GM21360 (cell line): Measurements from ENCODE around the gene TMEM51.

Experiments used
- ATAC-seq: cut with Tn5 transposase; IDR thresholded peaks from one replicate; pipeline ENCODE4 v1.9.1; 2021; ENCODE audit warnings: mild to moderate bottlenecking, moderate library complexity; ENCODE audit not compliant: unreplicated experiment

TMEM51 gene

GRCh38 chr1:15238789-15239188, 85.2 kb downstream of the TMEM51 start:
- no peak for ATAC-seq

DNA sequence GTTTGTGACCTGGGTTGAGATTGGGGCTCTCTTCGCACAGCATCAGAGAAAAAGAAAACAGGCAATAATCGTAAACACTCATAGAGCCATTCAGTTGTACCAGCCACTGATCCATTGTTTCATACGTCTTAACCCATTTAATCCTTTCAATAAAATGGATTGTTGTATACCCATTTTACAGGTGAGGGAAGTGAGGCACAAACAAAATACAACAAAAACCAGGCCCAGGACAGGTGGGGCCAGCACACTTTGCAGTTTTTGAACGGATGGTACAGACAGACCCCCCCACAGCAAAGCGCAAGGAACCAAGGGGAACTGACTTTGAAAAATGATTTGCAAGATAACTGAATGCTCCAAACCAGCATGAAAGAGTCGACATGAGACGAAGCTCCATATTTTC, 89.2 kb downstream of the TMEM51 start:
- no peak for ATAC-seq

GRCh38 chr1:15243275-15244043, 89.9 kb downstream of the TMEM51 start:
- ATAC-seq, result no peak

GRCh38 chr1:15244813-15245212, 91.3 kb downstream of the TMEM51 start:
- no peak for ATAC-seq

DNA sequence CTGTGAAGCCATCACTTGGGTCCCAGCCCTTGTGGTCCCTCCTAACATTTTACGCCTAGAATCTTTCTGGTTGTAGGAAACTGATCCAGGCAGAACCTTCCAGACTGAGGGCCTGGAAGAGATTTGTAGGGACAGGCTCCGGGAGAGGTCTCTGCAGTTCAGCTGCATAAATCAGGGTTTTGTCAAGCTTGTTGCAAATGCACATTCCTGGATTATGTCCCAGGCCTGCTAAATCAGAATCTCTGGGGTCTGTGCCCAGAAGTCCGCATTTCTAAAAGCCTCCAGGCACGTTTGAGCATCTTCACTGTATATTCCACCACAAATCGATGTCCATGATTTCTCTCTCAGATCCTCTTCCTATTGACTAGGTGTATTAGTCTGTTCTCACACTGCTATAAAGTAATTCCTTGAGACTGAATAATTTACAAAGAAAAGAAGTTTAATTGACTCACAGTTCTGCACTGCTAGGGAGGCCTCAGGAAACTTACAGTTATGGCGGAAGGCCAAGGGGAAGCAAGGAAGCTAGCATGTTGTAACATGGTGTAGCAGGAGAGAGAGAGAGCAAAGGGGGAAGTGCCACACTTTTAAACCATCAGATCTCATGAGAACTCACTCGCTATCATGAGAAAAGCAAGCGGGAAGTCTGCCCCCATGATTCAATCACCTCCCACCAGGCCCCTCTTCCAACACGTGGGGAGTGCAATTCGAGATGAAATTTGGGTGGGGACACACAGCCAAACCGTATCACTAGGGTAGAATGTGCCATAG, 92.2 kb downstream of the TMEM51 start:
- ATAC-seq, result no peak

- no peak for ATAC-seq
These were observed 93.5 kb downstream of the TMEM51 start, which contains the start of gene FHAD1 for GRCh38 chr1:15246960-15247614. Gene FHAD1, plus strand, starts transcription at chr1:15247223. Its CDS starts 4,562 bp downstream, at chr1:15251785.

- no peak for ATAC-seq
These were observed 94.7 kb downstream of the TMEM51 start for GRCh38 chr1:15248216-15248615.

- no peak for ATAC-seq
These were observed 95.5 kb downstream of the TMEM51 start for GRCh38 chr1:15249081-15249480.

DNA sequence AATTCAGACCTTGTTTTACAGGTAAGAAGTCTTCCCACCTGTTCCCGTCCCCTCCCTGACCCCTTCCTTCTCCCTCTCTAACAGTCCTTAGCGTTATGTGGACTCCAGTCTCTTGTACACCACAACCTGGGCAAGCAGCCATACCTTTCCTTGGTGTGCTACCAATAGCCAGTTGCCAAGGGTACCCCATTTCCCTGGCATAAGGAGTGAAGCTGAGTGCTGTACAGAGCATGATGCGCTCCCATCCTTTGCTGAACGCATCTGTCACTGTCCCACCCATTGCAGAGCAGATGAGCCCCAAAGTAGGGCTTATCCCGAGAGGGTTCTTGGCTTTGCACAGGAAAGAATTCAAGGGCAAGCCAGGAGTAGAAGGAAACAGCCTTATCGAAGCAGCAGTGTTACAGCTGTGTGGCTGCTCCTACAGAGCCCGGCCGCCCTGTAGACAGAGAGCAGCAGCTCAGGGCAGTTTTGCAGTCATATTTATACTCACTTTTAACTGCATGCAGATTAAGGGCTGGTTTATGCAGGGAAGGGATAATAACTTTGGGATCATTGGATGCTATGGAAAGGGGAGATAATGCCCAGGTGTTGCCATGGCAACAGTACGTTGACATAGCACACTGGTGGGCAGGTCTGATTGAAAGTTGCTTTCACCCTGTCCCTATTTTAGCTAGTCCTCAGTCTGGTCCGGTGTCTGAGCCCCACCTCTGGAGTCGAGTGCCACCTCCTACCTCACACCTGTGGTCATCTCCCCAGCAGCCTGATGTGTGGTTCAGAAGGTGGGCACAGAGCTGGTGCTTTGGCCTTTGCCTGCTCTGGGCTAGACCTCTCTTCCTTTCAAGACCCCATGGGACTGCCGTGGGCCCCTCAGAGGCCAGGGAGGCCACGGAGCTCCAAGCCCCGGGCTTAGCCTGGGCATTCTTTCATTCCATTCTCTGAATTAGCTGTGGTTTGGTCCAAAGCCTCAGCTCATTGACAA, 98.6 kb downstream of the TMEM51 start:
- no peak for ATAC-seq

- ATAC-seq, result no peak
These were observed 101.0 kb downstream of the TMEM51 start for GRCh38 chr1:15254559-15254958.

DNA sequence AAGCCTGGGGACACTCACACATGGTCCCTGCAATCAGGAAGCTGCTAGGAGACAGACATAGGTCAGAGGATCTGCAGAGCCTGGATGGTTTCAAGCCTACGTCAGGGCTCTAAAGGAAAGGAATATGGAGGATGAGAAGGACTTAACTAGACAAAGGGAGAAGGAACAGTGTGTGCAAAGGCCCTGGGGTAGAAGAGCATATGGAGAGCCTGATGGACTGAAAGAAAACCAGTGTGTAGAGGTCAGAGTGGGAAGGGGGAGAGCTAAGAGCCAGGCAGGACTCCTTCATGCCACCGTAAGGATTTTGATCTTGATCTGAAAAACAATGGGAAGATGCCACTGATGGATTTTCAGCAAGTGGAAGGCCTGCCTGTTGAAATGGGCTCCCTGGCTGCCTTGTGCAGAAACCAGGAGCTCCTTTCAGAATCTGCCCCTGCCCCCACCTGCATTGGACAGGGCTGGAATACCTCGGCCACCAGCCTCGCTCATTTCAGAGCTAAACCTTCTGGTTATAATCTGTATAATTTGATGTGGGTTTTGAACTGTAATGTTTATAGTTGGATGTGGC, 102.1 kb downstream of the TMEM51 start:
- ATAC-seq, result no peak

DNA sequence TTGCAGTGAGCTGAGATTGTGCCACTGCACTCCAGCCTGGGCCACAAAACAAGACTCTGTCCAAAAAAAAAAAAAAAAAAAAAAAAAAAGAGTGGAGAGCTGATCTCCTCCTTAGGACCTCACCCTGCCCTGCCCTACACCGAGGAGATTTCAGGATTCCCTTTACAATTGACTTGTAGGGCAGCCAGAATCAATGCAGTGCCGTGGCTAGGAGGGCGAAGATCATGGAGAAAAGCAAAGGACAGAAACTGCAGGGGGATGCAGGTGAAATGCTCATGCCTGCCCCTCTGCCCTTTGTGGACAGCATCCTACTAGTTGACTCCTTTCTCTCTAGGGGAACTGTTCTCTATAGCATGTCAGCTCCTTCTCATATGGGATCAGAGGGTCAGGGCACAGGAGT, 103.0 kb downstream of the TMEM51 start:
- ATAC-seq, result no peak

GRCh38 chr1:15257309-15257708, 103.8 kb downstream of the TMEM51 start:
- no peak for ATAC-seq

DNA sequence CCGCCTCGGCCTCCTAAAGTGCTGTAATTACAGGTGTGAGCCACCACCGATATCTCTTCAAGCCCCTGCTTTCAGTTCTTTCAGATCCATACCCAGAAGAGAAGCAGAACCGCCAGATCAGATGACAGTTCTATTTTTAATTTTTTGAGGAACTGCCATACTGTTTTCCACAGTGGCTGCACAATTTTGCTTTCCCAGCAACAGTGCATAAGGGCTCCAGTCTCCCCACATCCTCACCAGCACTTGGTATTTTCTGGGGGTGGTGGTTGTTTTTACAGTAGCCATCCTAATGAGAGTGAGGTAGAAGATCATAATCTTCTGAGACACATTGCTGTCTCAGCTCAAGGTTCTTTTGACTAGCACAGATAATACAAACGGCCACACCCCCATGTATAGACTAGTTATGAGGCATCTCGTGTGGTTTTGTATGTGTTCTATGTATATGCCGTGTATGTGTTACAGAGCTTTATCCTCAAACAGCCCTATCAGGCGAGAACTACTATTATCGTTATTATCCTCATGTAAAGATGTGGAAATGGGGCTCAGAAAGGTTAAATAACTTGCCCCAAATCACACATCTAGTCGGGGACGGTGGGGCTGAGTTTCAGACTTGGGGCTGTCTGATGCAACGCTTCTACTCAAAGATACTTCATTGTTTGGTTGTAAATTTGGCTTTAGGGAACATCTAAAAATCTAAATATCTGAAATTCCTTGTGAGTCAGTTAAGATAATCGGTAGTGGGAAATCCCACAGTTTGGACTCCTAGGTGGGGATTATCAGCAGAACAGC, 105.5 kb downstream of the TMEM51 start:
- no peak for ATAC-seq

- no peak for ATAC-seq
These were observed 106.1 kb downstream of the TMEM51 start for GRCh38 chr1:15259622-15260007.

DNA sequence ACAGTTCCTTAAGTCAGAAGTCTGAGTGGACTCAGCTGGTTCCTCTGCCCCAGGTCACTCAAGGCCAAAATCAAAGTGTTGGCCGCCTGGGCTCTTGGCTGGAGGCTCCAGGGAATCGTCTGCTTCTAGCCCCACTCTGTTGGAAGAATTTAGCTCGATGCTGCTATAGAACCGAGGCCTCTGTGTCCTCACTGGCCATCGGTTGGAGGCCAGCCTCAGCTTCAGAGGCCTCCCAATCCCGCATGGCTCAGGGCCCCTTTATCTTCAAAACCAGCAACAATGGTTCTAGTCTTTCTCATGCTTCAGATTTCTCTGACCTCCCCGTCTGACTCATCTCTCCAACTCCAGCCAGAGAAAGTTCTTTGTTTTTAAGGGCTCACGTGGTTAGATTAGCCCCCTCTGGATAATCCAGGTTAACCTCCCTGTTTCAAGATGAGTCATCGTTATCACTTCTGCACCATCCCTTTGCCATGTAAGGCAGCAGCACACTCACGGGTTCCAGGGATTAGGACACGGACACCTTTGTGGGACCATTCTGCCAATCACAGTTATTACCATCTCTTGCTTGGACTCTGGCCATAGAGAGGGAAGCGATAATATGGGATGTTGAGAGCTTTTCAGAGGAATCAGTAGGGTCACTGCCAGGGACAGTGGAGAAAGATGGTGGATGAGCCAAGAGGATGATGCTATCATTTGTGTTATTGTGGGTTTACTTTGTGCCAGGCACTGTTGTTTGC, 107.0 kb downstream of the TMEM51 start:
- no peak for ATAC-seq

DNA sequence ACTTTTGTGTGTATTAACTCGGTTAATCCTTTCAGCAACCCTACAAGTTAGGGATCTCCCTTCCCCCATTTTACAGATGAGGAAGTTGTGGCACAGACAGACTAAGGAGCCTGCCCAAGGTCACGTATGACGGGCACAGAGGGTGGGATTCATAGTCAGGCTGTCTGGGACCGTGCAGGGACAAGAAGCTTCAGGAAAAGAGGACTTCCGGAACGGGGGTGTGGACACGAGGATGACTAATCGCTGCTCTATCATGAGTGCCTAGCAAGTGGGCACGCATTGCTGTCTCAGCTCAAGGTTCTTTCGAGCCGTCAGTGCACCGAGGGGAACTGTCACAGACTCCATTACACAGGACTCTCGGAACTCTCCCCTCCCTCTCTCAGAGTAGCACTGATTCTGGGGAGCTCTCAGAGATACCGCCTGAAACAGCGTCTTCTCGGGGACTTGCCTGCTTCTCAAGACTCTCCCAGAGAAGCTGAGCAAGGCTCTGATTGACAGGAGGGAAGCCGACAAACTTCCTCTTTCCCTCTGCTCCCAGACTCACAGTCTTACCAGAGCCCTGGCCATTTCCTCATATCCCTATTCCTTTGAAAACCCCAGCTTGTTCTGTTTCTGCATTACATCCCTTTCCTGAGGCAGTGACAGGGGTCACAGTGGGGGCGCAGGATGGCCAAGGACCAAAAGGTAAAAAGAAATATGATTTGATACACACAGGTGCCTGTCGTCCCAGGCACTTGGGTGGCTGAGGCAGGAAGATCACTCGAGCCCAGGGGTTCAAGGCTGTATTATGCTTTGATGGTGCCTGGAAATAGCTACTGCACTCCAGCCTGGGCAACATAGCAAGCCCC, 107.8 kb downstream of the TMEM51 start:
- no peak for ATAC-seq

GRCh38 chr1:15262003-15262377, 108.4 kb downstream of the TMEM51 start:
- ATAC-seq, result no peak
